Gastroesophageal sphincter (tissue), 4 donors: ENCODE data around the gene PDE1C. TPM values are rescaled to one million over a fixed set of nuclear protein-coding genes. Genes with fewer than 3 reads are reported as not detected.

ENCODE experiments used
- ATAC-seq: fragments of 150-250 bp; one replicate; pipeline ENCODE4 v1.9.1; 2016; ENCODE audit warnings: mild to moderate bottlenecking, moderate library complexity
- H3K27ac ChIP-seq, 4 donors: fragments of 200-600 bp; sonication (generic) in 3 of 4; 1 replicate in 3 of 4; 2 replicates in 1 of 4; pipeline ENCODE4 v1.5.1; 2016 to 2019
- H3K27me3 ChIP-seq: fragments of 200-600 bp; sonication (generic); one replicate; pipeline ENCODE4 v1.5.1; 2019
- H3K36me3 ChIP-seq, 2 donors: fragments of 200-600 bp; sonication (generic); one replicate each; pipeline ENCODE4 v1.5.1; 2019; ENCODE audit warnings: control low read depth in 1 of 2
- H3K4me1 ChIP-seq, 3 donors: fragments of 200-600 bp; sonication (generic); 1 replicate in 2 of 3; 2 replicates in 1 of 3; pipeline ENCODE4 v1.5.1; 2016 to 2019; ENCODE audit warnings: control low read depth in 2 of 3
- H3K4me3 ChIP-seq, 2 donors: fragments of 200-600 bp; sonication (generic); one replicate each; pipeline ENCODE4 v1.5.1; 2019; ENCODE audit warnings: mild to moderate bottlenecking in 1 of 2, moderate library complexity in 1 of 2
- H3K9me3 ChIP-seq, 3 donors: fragments of 200-600 bp; sonication (generic); one replicate each; pipeline ENCODE4 v1.5.1; 2017 to 2019; ENCODE audit warnings: control low read depth in 2 of 3
- EP300 ChIP-seq: sonication (generic); formaldehyde crosslinking; IDR thresholded peaks from one replicate; pipeline ENCODE4 v1.6.1; 2017; ENCODE audit warnings: antibody characterized with exemption, mild to moderate bottlenecking
- POLR2A ChIP-seq, 2 donors: fragments of 450-650 bp; IDR thresholded peaks; one replicate each; pipeline ENCODE4 v1.6.1; 2017; ENCODE audit warnings: antibody characterized with exemption in 2 of 2, mild to moderate bottlenecking in 2 of 2, moderate library complexity in 1 of 2
- POLR2AphosphoS5 ChIP-seq: sonication (generic); formaldehyde crosslinking; IDR thresholded peaks from one replicate; pipeline ENCODE4 v1.6.1; 2017; ENCODE audit warnings: antibody characterized with exemption
- WGBS, 2 donors: methylation state at CpG; one replicate each; pipeline ENCODE4 v1.1.5; 2018; ENCODE audit warnings: low coverage in 1 of 2; 5-methylcytosine and 5-hydroxymethylcytosine counted together
- total RNA-seq, 4 donors: library from RNA; depleted of rRNA; stranded (reverse); fragments of >200 nt; gene quantifications; one replicate each; pipeline ENCODE4 v1.1.0, GENCODE V29; 2016
- TF ChIP-seq, protein P1 (sequence below), 4 experiments: fragments of 200-600 bp in 2 of 4; fragments of 450-650 bp in 2 of 4; sonication (generic) in 1 of 4; IDR thresholded peaks; one replicate each; pipeline ENCODE4 v1.5.1; 2017 to 2019; ENCODE audit warnings: antibody characterized with exemption in 4 of 4, mild to moderate bottlenecking in 2 of 4, moderate library complexity in 2 of 4

Gene PDE1C
- total RNA-seq, 4 donors from 2014 or later: 17.2 to 28.8 (median 21.7) TPM

DNA sequence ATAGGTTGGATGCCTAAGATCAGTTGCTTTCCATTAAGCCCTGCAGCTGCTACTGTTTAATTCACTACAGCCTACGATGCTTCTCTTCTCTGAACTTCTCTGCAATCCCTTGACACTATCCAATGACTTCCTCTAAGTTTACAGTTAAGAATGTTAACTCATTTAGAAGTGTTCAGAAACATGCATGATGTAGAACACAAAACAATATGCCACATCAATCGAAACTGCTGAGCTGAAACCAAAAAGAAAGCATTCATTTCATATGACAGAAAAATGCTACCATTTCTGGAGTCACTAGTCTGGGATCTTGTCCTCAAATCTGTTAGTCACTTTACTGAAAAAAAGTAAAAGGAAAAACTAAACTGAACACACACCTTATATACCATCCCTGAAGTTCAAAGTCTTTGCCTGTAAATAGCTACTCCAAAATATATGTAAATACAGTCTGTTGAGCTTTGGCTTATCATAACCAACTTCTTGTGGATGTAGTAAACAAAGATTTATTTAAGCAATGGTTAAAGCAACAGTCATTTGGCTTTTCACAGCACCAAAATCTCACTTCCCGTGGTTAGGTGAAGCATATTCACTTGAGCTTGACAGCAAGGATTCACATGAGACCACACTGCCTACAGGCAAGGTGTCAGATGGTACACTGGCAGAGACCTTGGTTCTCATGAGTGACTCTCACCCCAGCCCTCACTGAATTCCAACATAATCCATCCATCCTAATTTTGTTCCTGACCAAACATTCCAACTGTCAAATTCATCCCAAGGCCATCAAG is 196.2 kb downstream of the PDE1C start:
- Histone ChIP-seq H3K27ac (no peak overlapping the region), H3K4me1 (no peaks in the 10 kb centered on the region), H3K9me3 (peaks cover 0 to 2% (median 0%) of the 10 kb centered on the region in 3 donors), H3K36me3 (peaks cover 0 to 11% of the 10 kb centered on the region in 2 donors), H3K27me3 (no peaks in the 10 kb centered on the region), H3K4me3 (no peak overlapping the region)
- TF ChIP-seq POLR2A (IDR thresholded peaks at IDR 0.05) (no peak), POLR2AphosphoS5 (no peak), EP300 (no peak)
- TF ChIP-seq, protein P1, sequence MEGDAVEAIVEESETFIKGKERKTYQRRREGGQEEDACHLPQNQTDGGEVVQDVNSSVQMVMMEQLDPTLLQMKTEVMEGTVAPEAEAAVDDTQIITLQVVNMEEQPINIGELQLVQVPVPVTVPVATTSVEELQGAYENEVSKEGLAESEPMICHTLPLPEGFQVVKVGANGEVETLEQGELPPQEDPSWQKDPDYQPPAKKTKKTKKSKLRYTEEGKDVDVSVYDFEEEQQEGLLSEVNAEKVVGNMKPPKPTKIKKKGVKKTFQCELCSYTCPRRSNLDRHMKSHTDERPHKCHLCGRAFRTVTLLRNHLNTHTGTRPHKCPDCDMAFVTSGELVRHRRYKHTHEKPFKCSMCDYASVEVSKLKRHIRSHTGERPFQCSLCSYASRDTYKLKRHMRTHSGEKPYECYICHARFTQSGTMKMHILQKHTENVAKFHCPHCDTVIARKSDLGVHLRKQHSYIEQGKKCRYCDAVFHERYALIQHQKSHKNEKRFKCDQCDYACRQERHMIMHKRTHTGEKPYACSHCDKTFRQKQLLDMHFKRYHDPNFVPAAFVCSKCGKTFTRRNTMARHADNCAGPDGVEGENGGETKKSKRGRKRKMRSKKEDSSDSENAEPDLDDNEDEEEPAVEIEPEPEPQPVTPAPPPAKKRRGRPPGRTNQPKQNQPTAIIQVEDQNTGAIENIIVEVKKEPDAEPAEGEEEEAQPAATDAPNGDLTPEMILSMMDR (IDR thresholded peaks at IDR 0.05): no peak
- ATAC-seq: no peak
- WGBS, 2 donors: 30 to 81% methylated on average over 3 of the region's 3 CpGs

- WGBS, 2 donors: 79 to 93% methylated on average over 2 to 10 of the region's 10 CpGs
- peaks cover 0 to 5% of the 10 kb centered on the region in 2 donors for H3K36me3 ChIP-seq
- no peaks in the 10 kb centered on the region for H3K4me1 ChIP-seq
- TF ChIP-seq POLR2A (IDR thresholded peaks at IDR 0.05) (no peak), EP300 (no peak), POLR2AphosphoS5 (no peak)
- no peak for ATAC-seq
- no peaks in the 10 kb centered on the region for H3K27me3 ChIP-seq
- H3K9me3 ChIP-seq: peaks cover 0 to 9% (median 0%) of the 10 kb centered on the region in 3 donors
- H3K27ac ChIP-seq: no peak overlapping the region
- H3K4me3 ChIP-seq: no peak overlapping the region
Measured at GRCh38 chr7:31872545-31873370, 197.4 kb downstream of the PDE1C start.

- Histone ChIP-seq H3K9me3 (peaks cover 0 to 9% (median 0%) of the 10 kb centered on the region in 3 donors), H3K36me3 (peaks cover 0 to 8% of the 10 kb centered on the region in 2 donors), H3K4me3 (no peak overlapping the region), H3K27me3 (no peaks in the 10 kb centered on the region), H3K4me1 (no peaks in the 10 kb centered on the region), H3K27ac (no peak overlapping the region)
- 83 to 84% methylated on average over 5 to 6 of the region's 6 CpGs for WGBS, 2 donors
- no peak for ATAC-seq
- TF ChIP-seq POLR2A (IDR thresholded peaks at IDR 0.05) (no peak), EP300 (no peak), POLR2AphosphoS5 (no peak)
- TF ChIP-seq, protein P1 (IDR thresholded peaks at IDR 0.05): no peak
Measured at GRCh38 chr7:31864646-31865045, 205.6 kb downstream of the PDE1C start.

DNA sequence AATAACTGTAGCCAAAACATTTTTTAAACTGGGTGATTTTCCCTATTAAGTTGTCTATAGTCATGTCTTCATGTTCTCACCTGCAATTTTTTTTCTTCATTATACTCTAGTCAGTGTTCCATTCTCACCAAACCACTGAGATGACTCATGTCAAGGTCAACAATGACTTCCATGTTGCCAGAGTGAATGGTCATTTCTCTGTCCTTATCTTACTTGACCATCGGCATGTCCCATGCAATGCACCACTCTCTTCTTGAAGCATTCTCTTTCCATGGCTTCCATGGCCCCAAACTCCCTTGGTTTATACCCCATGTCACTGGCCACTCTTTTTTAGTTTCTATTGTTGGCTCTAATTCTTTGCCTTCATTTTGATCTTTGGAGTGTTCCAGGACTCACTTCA is 209.3 kb downstream of the PDE1C start:
- Histone ChIP-seq H3K27ac (no peak overlapping the region), H3K4me3 (no peak overlapping the region), H3K36me3 (peaks cover 0 to 4% of the 10 kb centered on the region in 2 donors), H3K9me3 (no peaks in the 10 kb centered on the region), H3K27me3 (no peaks in the 10 kb centered on the region), H3K4me1 (no peaks in the 10 kb centered on the region)
- TF ChIP-seq EP300 (no peak), POLR2AphosphoS5 (no peak), POLR2A (IDR thresholded peaks at IDR 0.05) (no peak)
- TF ChIP-seq, protein P1 (IDR thresholded peaks at IDR 0.05): no peak
- 95 to 100% methylated on average over 1 of the region's 1 CpG for WGBS, 2 donors
- ATAC-seq: no peak

DNA sequence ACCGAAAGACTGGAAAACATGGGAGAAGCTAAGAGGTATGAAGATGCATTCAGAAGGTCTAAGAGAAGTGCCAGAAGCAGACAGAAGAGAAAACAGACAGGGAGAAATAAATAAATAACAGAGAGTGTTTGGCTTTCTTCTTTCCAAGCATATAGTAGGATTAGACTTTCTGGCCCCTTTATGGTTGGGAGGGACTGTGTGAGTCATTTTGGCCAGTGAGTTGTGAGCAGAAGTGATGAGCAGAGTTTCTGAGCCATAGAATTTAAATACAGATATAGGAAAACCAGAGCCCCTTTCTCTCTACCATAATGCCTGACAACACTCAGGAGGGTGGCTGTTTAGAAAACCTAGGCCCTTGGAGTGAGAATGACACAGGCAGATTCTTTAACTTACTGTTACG is 212.2 kb downstream of the PDE1C start:
- Histone ChIP-seq H3K36me3 (no peaks in the 10 kb centered on the region), H3K4me3 (no peak overlapping the region), H3K27ac (no peak overlapping the region), H3K4me1 (no peaks in the 10 kb centered on the region), H3K9me3 (no peaks in the 10 kb centered on the region), H3K27me3 (no peaks in the 10 kb centered on the region)
- TF ChIP-seq, protein P1 (IDR thresholded peaks at IDR 0.05): no peak
- TF ChIP-seq POLR2AphosphoS5 (no peak), EP300 (no peak), POLR2A (IDR thresholded peaks at IDR 0.05) (no peak)
- ATAC-seq: no peak
- 89 to 90% methylated on average over 2 of the region's 2 CpGs for WGBS, 2 donors
